ENCODE results near the gene RNLS.

RNLS gene

DNA sequence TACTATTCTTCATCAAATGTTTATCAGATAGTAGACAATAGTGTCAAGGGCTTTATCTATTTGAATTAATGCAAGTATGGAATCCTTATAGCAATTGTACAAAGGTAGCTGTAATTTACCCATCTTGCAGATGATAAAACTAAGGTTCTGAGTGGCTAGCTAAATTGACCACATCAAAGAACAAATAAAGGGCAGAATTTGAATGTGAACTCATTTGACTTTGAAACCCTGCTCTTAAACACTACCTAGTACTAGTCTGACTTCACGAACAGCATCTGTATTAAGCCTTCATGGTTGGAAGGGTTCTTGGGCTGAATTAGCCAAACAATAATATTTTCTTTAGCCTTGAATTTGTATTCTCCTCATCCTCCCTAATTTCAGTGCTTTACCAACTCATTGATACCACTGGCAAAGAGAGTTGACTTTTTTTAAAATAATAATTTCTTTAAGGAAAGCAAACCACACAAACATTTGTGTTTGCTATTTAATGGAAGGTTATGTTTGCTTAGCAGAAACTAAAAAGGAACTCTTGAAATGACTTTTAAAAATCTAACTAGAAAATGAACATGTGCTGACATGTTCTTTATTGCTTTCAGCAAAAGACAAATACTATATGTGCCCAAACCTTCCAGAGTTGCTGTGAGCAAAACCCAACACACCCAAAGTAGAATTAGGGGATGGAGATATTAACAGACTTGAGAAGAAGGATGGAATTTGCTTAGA, 322.6 kb downstream of the RNLS start:
- DNase-seq (ENCODE audit: low read depth in 2 of 2): no peak

DNA sequence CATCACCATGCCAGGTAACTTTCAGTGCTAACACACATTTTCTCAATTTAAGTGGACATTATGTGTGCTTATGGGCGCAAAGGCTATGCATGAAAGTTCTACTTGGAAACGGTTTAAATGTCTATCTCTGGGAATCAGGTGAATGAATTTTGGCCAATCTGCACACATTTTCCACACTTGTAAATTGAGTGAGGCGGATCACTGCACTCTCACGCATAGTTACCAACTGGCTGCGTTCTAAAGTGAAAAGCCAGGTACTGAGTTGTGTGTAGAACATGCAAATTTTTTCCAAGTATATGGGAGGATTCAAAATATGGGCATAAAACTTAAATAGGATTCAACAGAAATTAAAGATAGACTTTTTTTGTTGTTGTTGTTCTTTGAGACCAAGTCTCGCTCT, 323.7 kb downstream of the RNLS start:
- DNase-seq (ENCODE audit: low read depth in 2 of 2): no peak

DNA sequence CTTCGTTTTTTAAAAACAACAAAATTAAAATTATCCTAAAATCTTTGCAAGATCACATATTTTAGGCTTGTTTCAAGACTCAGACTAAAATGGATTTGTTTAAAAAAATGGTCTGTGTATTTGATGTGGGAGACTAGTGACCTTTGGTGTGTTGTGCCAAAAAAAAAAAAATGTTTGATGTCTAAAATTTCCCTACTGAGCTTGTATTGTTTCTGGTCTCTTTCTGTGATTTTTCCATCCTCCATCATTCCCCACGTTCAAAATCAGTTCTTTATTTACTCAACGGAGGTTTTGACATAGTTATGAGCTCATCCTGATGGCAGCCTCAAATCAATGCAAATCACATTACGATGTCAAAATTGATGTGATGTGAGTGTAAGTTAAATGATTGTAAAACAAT, 326.2 kb downstream of the RNLS start:
- no peak for DNase-seq (ENCODE audit: low read depth in 2 of 2)

DNA sequence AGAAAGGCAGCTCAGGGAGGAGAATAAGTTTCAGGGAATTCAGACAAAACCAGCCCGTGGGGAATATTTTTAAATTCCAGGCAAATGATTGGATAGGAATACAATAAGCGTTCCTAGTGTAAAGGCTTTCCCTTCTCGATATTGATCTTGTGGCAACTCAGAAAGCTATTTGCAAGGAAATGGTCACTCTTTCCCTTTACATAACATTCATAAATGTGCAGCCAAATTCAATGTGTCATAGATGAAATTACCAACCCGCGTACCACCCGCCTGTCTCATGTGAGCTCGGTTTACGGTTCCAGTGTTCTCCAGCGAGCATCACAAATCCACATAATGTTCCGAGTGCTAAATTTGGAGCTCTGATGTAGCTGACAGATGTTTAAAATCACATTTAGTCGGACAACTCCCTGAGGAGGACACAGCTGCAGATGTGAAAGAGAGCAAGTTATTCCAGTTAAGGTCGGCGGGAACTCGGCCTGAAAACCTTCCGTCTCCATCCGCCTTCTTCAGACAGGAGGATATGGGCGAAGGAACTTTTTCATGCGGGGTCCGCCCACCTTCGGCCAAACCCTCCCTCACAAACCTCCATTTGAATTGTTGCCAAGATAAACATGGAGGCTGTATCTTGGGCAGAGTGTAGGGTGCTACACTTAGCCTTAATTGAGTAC, 327.0 kb downstream of the RNLS start:
- no peak for DNase-seq (ENCODE audit: low read depth in 2 of 2)

DNA sequence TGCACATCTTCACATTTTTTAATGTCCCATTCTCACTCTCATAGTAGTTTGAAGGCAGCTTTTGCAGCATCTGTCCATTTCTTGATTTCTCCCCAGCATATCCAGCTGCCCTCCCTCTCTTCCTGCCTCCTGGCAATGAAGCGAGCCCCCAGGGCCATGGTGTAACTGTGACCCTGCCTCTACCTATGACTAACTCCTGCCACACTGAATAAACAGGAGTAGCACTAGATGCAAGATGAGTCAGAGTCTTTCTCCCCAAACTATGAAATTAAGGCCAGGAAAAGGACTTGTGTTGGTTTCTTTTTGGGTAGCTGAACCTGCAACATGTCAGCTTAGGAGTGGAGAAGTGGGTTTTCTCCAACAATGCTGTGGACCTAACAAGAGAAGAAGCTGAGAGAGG, 329.0 kb downstream of the RNLS start:
- DNase-seq (ENCODE audit: low read depth in 2 of 2): no peak

DNA sequence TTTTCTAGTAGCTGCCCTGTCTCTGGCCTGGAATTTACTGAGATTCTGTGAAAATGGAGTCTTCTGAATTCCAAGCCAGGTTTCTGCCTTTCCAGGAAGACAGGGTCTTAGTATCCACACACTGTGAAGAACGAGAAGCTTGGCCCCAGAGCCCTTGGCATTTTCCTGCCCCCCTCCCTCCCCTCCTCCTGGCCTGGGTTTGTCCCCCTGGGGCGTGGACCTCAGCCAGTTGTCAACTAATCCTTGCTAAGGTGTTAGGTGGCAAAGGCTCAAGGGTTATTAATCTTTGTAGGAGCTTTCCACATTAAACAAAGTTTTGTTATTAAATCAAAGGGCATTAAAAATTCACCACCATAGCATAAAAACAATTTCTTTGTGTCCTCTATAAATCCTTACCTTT, 329.5 kb downstream of the RNLS start:
- no peak for DNase-seq (ENCODE audit: low read depth in 2 of 2)

DNA sequence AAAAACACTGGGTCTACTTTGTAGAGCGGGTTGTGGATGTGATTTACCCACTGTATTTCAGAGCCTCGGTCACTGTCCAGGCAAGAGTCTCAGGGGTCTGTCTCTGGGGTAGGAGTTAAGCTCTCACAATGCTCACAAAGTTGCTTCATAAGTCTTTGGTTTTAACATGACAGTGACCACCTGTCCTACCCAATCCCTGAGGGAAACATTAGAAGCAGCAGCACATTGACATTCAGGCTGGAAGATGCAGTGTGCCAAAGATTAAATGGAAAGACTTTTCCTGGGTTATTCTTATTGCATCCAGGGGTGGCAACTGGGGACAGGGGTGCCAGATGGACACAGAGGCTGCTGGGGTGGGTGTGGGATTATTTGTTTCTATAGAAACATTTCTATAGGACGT, 330.0 kb downstream of the RNLS start:
- no peak for DNase-seq (ENCODE audit: low read depth in 2 of 2)

DNA sequence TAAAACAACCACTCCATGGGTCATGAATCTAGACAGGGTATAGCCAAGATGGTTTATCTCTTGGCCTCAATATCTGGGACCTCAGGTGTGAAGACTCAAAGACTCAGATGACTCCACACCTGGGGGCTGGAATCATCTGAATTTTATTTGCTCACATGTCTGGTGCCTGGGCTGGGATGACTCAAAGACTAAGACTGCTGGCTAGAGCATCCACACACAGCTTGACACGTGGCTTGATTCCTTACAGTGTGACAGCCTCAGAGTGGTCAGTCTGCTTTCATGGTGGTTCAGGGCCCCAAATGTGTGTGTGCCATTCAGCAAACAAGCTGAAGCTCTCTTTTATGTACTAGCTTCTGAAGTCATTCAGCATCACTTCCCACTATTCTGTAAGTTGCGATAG, 333.7 kb downstream of the RNLS start:
- no peak for DNase-seq (ENCODE audit: low read depth in 2 of 2)

DNA sequence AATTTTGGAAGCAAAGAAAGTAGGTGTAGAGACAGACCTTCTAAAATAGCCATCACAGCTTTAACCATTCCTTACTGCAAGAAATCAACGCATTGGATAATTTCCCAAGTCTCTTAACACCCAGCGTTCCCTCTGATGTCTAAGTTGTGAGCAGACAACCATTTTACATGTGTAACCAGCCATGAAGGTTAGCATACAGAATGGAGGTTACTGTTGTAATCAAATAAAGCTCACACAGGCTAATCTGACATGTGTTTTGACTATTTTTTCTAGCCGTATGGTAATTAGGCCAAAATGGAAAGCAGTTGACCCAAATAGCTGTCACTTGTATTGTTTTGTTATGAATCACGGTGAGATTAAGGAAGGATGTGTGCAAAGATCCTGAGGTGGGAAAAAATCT, 336.4 kb downstream of the RNLS start:
- DNase-seq (ENCODE audit: low read depth in 2 of 2): no peak

DNA sequence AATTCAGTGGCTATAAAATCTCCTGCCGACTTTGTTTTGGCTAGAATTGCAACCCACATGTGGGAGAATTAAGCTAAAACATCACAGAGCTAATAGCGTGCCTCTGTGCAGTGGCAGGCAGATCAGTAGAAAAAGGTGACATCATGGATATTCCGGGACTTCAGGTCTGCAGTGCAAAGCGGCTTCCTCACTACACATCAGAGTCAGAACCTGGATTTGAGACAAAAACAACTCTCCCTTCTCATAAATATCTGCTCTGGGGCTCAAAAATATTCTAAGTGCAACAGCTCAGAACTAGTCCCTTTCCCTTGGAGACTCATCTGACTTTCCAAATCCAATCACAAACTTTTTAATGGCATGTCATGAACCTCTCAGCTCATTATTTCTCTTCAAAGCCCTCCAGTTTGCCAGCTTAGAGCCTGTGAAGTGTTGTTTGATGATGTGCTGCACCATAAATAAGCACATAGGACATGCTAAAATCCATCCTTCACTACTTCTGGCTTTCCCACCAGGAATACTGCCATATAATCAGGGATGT, 337.1 kb downstream of the RNLS start:
- DNase-seq (ENCODE audit: low read depth in 2 of 2): no peak

DNA sequence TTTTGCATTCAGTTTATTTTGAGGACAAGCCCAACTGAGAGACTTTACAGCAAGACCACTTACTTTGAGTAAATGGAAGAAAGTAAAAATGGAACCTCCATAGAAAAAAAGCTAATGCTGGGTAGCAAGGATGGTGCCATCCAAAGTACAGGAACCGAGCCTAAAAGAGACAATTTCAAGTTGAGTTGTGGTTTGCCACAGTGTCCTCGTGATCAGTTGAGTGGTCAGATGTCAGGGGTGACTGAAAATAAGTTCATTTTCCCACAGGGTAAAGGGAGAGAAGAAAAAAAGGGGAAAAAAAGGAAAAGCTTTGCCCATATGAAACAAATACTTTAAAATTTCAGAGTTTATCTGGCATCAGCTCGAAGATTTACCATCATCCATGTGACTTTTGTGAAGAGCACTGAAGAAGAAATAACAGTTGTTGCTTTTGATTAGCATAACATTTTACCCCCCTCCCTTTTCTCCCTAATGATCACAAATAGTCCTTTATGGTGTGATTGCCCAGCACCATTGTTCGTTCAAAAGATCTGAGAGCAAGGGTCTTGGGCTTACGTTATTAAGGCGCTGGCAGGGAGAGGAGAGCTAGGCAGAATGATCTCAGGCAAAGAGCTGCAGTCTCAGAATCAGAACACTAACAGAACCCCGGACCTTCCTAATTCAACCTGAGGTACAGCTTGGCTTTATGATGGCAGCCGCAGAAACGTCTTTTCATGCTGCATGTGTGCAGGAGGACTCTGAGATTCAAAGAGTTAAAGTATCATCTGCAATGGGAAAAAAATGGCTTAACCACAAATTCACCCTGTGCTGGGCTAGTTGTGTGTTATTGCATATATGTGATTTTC, 338.1 kb downstream of the RNLS start:
- no peak for DNase-seq (ENCODE audit: low read depth in 2 of 2)

DNA sequence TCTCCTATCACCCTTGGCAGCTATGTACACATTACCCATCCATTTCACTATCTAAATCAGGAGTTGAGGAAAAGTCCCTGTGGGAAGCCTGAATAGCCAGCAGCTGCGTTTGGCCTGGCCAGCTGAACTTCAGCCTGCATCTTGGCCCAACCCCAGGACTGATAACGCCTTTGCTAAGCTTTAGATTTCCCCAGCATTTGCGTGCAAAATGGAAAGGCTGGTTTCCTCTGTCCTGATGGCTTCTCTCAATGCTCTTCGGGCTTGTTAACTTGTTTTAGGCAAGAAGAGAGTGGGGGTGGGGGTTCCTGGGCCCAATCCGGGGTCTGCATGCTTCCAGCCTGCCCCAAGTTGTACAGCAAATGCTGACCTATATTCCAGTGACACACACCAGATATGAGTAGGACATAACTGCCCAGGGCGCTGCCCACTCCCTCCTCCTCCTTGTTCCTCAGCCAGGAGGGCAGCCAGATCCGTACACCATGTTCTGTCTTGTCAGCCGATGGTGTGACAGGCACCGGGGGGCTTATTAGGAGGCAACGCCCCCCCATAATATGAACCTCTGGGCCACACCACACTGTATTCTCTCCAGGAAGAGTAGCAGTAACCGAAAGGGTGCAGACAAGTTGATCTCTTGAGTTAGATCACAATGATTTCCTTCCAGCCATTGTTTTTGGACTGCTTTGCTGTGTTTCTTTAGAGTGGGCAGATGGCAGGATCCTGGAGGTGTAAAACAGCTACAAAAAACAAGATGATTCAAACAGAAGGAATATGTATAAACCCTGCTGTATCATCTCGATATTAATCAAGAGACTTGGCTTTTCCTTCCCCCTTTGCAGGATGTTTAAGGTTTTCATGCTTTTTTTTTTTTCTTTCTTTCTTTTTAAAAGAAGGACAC, 339.0 kb downstream of the RNLS start:
- no peak for DNase-seq (ENCODE audit: low read depth in 2 of 2)

DNA sequence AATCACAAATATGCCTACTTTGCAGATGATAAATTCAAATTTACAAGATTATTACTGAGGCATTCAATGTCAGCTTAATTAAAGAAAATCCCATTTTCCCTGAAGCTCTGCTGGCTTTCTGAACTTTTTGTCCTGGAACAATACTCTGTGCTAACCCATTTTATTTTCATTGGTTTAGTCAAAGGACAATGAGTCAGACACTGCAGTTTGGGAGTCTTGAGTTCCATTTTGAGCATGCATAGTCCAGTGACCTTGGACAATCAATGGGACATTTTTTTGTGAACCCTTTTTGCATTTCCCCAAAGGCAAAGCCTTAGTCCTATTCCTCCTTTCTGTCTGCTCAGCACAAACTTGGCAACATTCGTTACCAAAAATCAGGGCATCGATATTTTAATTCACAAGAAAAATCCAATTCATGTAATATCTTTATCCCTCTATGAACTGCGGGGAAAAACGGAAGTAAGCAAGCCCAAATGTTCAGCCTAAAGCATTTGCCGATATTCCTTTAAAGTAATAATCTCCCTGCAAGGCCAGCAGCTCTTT, 339.8 kb downstream of the RNLS start:
- DNase-seq (ENCODE audit: low read depth in 2 of 2): no peak

DNA sequence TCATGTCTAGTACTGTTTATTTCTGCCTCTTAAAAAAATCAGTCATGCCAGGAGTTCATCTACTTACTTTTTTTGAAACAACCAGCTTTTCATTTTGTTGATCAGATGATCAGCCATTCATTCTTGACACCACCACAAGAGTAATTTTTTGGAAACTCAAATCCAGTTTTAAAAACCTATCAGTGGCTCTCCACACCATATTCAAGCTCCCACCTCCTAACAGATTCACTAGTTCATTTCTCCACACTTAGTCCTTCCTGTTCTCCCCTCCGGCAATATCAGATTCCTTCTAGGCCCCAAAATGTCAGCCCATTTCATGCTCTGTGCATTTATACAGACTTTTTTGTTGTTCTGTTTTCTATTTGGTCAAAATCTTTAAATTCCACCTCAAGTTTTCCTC, 341.6 kb downstream of the RNLS start:
- DNase-seq (ENCODE audit: low read depth in 2 of 2): no peak

DNA sequence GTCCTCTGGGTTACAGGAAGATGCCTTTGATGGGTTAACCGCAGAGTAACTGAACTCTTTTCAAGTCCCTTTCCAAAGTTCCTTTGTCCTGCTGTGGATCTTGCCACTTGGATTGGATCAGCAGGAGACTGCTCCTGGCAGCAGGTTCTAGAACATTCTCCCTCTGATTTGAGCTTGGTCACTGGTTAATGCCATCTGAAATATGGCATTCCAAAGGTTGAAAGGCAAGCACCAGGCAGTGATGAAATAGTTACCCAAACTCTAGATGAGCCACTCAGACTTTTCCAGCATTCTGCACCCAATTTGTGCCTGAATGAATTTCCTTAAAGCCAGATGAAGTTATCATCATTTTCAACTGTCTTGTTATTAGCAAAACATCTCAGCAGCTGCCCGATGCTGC, 343.9 kb downstream of the RNLS start:
- no peak for DNase-seq (ENCODE audit: low read depth in 2 of 2)

DNA sequence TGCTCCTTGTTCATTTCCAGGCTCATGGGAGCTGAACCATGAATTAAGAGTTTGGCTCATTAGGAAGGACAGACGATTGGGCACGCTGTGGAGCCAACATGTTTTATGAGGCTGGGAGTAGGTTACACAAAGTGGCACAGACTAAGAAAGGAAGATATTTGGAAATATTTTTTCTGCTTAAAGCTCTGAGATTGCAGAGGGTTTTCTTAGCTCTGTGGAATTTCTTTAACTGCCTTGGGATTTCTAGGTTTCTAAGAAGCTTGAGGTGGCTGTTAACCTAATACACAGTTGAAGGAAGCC, 344.6 kb downstream of the RNLS start:
- no peak for DNase-seq (ENCODE audit: low read depth in 2 of 2)

DNA sequence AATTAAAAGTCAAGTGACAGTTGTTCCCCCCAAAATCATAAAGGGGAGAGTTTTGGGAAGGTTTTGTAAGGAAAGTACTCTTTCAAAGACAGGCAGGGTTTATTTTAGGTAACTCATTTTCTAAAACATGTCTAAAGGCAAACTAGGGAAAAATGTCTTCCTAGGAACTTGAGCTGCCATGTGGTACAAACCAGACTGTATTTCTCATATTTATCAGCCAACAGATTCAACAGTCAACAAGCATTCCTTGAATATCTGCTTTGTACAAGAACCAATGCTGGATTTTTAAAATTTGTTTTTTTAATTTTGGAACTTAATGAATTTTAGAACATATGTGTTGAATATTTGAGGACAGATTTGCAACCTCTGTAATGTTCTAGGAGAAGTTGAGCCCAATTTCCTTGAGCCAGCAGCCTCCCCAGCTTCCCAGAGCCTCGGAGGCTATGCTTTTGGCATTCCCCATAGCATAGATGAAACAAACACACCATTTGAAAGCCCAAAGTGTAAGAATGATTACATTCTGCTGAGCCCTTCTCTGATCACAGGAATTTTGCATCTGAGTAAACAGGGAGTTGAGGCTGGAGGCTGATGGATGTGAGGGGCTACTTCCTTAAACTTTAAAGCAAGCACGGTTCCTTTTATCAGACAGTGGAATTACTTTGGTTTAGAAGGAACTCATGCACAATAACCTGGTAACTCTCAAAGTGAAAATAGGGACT, 345.1 kb downstream of the RNLS start:
- no peak for DNase-seq (ENCODE audit: low read depth in 2 of 2)

DNA sequence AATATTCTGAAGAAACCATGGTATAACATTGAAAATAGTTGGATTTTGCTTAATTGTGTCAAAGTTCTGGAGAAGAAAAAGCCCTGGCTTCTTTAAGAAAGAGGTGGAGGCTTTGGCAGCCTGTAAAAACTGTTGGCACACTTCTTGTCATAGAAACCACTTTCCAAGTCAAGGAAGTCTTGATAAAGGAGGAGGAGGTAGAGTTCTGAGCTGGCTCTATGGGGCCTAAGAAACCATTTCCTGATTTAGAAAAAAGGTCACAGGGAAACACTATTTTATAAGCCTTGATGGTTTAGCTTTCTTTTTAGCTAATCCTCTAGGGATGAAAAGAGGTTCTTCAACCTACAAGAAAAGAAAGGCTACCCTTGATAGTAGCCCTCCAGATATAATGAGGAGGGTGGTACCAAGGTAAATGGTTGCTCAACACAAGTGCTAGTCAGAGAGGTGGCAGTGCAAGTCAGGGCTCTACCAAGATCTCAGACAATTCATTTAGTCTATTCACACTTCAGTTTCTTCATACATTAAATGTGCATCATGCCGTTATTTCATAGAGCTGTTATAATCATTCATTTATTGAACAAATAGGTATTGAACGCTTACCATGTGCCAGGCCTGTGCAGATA, 346.9 kb downstream of the RNLS start:
- DNase-seq (ENCODE audit: low read depth in 2 of 2): no peak

DNA sequence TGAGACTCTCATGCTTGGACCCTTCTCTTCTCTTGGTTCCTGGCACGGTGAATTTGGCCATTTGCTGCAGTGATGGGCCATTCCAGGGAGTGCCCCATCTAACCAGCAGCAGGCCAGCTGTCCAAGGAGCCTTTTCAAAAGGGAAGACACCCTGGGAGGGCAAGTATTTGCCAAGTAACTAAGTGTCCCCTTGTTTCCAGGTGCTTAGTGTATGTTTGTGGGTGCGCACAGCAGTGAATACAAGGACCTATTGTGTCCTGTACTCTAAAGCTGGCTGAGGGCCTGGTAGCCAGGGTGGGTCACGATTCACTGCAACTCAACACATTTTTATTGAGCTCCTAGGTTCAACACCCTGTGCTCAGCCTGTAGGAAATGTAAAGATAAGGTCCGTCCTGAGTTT, 348.8 kb downstream of the RNLS start:
- no peak for DNase-seq (ENCODE audit: low read depth in 2 of 2)

DNA sequence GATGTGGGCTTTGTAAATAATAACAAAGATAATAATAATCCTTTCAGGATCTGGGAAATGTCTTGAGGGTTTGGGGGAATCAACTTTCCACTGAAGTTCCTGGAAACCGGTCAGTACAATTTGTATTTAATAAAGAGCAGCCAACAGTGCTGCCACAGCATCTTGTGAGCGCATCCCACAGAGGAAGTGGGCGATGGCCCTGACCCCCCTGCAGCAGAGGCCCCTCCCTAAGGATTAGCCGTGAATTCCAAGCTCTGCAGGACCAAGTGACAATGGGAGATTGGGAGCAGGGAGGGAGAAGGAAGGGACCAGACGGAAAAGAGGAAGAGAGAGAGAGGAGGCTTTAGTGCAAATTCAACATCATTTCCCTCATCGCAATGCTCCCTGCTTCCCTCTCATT, 349.2 kb downstream of the RNLS start:
- DNase-seq (ENCODE audit: low read depth in 2 of 2): no peak

All from stimulated activated CD4-positive, alpha-beta T cell treated with anti-CD3 and anti-CD28 coated beads, Interleukin-12 subunit alpha, Interleukin-12 subunit beta, amount 100 ng/mL, for 24 hours (primary cell).